ENCODE data around the gene FHOD1.

FHOD1 gene

GRCh38 chr16:67215706-67216105, 31.6 kb downstream of the FHOD1 start:
- Histone ChIP-seq H2AFZ (ENCODE audit: low read length) (no peak overlapping the region), H3K9me2 (ENCODE audit: low read depth, low read length) (no peaks in the 10 kb centered on the region), H3K27ac (ENCODE audit: low read depth, low read length, poor library complexity, severe bottlenecking) (no peak overlapping the region), H3K4me3 (ENCODE audit: low read depth, low read length, poor library complexity, severe bottlenecking) (no peak overlapping the region), H4K20me1 (ENCODE audit: insufficient read depth, low read length) (no peaks in the 10 kb centered on the region), H3K9me3 (ENCODE audit: low read length) (no peaks in the 10 kb centered on the region), H3K4me2 (ENCODE audit: low read length) (no peak overlapping the region), H3K9ac (ENCODE audit: low read length) (no peak overlapping the region), H3K4me1 (ENCODE audit: insufficient read depth, low read length, severe bottlenecking) (no peaks in the 10 kb centered on the region), H3K27me3 (ENCODE audit: insufficient read depth, low read length) (no peaks in the 10 kb centered on the region), H3K79me2 (ENCODE audit: insufficient read depth, low read length) (no peaks in the 10 kb centered on the region), H3K36me3 (ENCODE audit: insufficient read depth, low read length) (no peaks in the 10 kb centered on the region), H3F3A (ENCODE audit: insufficient read depth, low read length) (no peaks in the 10 kb centered on the region)
- TF ChIP-seq EZH2 (IDR thresholded peaks at IDR 0.05; ENCODE audit: borderline replicate concordance, low read length) (no peak), CTCF (IDR thresholded peaks at IDR 0.05; ENCODE audit: low read length) (no peak)

GRCh38 chr16:67213197-67214019, 33.9 kb downstream of the FHOD1 start:
- no peak overlapping the region for H3K27ac ChIP-seq (ENCODE audit: low read depth, low read length, poor library complexity, severe bottlenecking)

GRCh38 chr16:67212766-67213165, 34.5 kb downstream of the FHOD1 start:
- no peaks in the 10 kb centered on the region for H3F3A ChIP-seq (ENCODE audit: insufficient read depth, low read length)
- no peaks in the 10 kb centered on the region for H3K27me3 ChIP-seq (ENCODE audit: insufficient read depth, low read length)
- no peak overlapping the region for H3K4me2 ChIP-seq (ENCODE audit: low read length)
- H3K9ac ChIP-seq (ENCODE audit: low read length), result no peak overlapping the region
- H3K4me3 ChIP-seq (ENCODE audit: low read depth, low read length, poor library complexity, severe bottlenecking), result no peak overlapping the region
- H3K36me3 ChIP-seq (ENCODE audit: insufficient read depth, low read length), result no peaks in the 10 kb centered on the region
- H4K20me1 ChIP-seq (ENCODE audit: insufficient read depth, low read length), result no peaks in the 10 kb centered on the region
- no peaks in the 10 kb centered on the region for H3K9me3 ChIP-seq (ENCODE audit: low read length)
- H3K79me2 ChIP-seq (ENCODE audit: insufficient read depth, low read length), result no peaks in the 10 kb centered on the region
- TF ChIP-seq EZH2 (IDR thresholded peaks at IDR 0.05; ENCODE audit: borderline replicate concordance, low read length) (no peak), CTCF (IDR thresholded peaks at IDR 0.05; ENCODE audit: low read length) (no peak)
- no peaks in the 10 kb centered on the region for H3K9me2 ChIP-seq (ENCODE audit: low read depth, low read length)
- no peak overlapping the region for H3K27ac ChIP-seq (ENCODE audit: low read depth, low read length, poor library complexity, severe bottlenecking)
- no peaks in the 10 kb centered on the region for H3K4me1 ChIP-seq (ENCODE audit: insufficient read depth, low read length, severe bottlenecking)
- H2AFZ ChIP-seq (ENCODE audit: low read length), result no peak overlapping the region

More at GRCh38 chr16:67213197-67214019, 33.9 kb downstream of the FHOD1 start:
- Histone ChIP-seq H3K9me3 (ENCODE audit: low read length) (no peaks in the 10 kb centered on the region), H3K4me2 (ENCODE audit: low read length) (no peak overlapping the region), H2AFZ (ENCODE audit: low read length) (no peak overlapping the region), H4K20me1 (ENCODE audit: insufficient read depth, low read length) (no peaks in the 10 kb centered on the region), H3K4me3 (ENCODE audit: low read depth, low read length, poor library complexity, severe bottlenecking) (no peak overlapping the region), H3K9ac (ENCODE audit: low read length) (no peak overlapping the region), H3K9me2 (ENCODE audit: low read depth, low read length) (no peaks in the 10 kb centered on the region), H3F3A (ENCODE audit: insufficient read depth, low read length) (no peaks in the 10 kb centered on the region), H3K27me3 (ENCODE audit: insufficient read depth, low read length) (no peaks in the 10 kb centered on the region), H3K4me1 (ENCODE audit: insufficient read depth, low read length, severe bottlenecking) (no peaks in the 10 kb centered on the region), H3K79me2 (ENCODE audit: insufficient read depth, low read length) (no peaks in the 10 kb centered on the region), H3K36me3 (ENCODE audit: insufficient read depth, low read length) (no peaks in the 10 kb centered on the region)
- TF ChIP-seq CTCF (IDR thresholded peaks at IDR 0.05; ENCODE audit: low read length), result no peak
- no peak for TF ChIP-seq EZH2 (IDR thresholded peaks at IDR 0.05; ENCODE audit: borderline replicate concordance, low read length)
